Ovary (tissue), 9 donors: Measurements from ENCODE around the gene NES. TPM values are rescaled to one million over a fixed set of nuclear protein-coding genes. Genes with fewer than 3 reads are reported as not detected.

Experiments
- DNase-seq, 5 donors: peaks; one replicate each; pipeline ENCODE4 v3.0.0-alpha.2; 2019 to 2020
- H3K27ac ChIP-seq, 2 donors: fragments of 200-600 bp; one replicate each; pipeline versions ENCODE4 v1.5.1 to v1.8.0; 2019 to 2022
- H3K27me3 ChIP-seq: fragments of 200-600 bp; one replicate; pipeline ENCODE4 v1.8.0; 2022
- H3K36me3 ChIP-seq: fragments of 200-600 bp; sonication (generic); one replicate; pipeline ENCODE4 v1.5.1; 2019
- H3K4me1 ChIP-seq: one replicate; pipeline ENCODE4 v1.8.1; 2013; ENCODE audit warnings: mild to moderate bottlenecking, moderate library complexity; ENCODE audit not compliant: insufficient read depth
- H3K4me3 ChIP-seq: fragments of 200-600 bp; sonication (generic); one replicate; pipeline ENCODE4 v1.5.1; 2017
- H3K9me3 ChIP-seq, 2 donors: fragments of 200-600 bp in 1 of 2; sonication (generic) in 1 of 2; one replicate each; pipeline versions ENCODE4 v1.5.1 to v1.8.1; 2013 to 2019; ENCODE audit warnings: mild to moderate bottlenecking in 1 of 2, moderate library complexity in 1 of 2
- CTCF ChIP-seq, 3 donors: fragments of 450-650 bp in 2 of 3; fragments of 200-600 bp in 1 of 3; IDR thresholded peaks; one replicate each; pipeline versions ENCODE4 v1.5.1 to v1.8.0; 2016 to 2022; ENCODE audit warnings: antibody characterized with exemption in 3 of 3, mild to moderate bottlenecking in 1 of 3
- EP300 ChIP-seq: sonication (generic); formaldehyde crosslinking; IDR thresholded peaks from one replicate; pipeline ENCODE4 v1.6.1; 2017; ENCODE audit warnings: antibody characterized with exemption
- POLR2A ChIP-seq: fragments of 450-650 bp; IDR thresholded peaks from one replicate; pipeline ENCODE4 v1.6.1; 2017; ENCODE audit warnings: antibody characterized with exemption, mild to moderate bottlenecking, moderate library complexity
- WGBS, 3 donors: extraction: QIAGEN DNeasy Blood & Tissue Kit in 1 of 3; methylation state at CpG; one replicate each; pipeline versions ENCODE4 v1.1.5 to v1.1.7; 2013 to 2017; 5-methylcytosine and 5-hydroxymethylcytosine counted together
- intact Hi-C, 4 donors: fragments of 100-400 bp; cut with DNase I; formaldehyde crosslinking; loops; one replicate each; pipeline versions ENCODE4 v1.11.0 to v1.15.1; 2022 to 2023
- polyA plus RNA-seq, 2 donors: library from polyadenylated mRNA; stranded (reverse); fragments of 200-250 nt in 1 of 2; fragments of 350-450 nt in 1 of 2; fragmentation: Illumina TruSeq in 1 of 2; extraction: RNeasy Lipid Tissue Mini Kit (QIAGEN cat#74804) in 1 of 2; gene quantifications; one replicate each; pipeline ENCODE4 v1.2.3, GENCODE V29; 2013 to 2014
- total RNA-seq, 7 donors: library from RNA; depleted of rRNA in 2 of 7; stranded (reverse); fragments of >200 nt in 2 of 7; fragmentation: NEBNext Ultra II Directional in 3 of 7; extraction: Animal tissue kit (Norgen Biotek cat#: 25700) in 3 of 7; gene quantifications; one replicate each; pipeline versions ENCODE4 v1.1.0 to v1.2.4, GENCODE V29; 2016 to 2023
- donor health status: DM: no; HTN: no; CAD: no; lungs with moderate emphysema.
- donor health status: DM: no; HTN: no; CAD: no.
- donor health status: Bipolar disorder and iron deficiency.
- donor health status: DM: yes; HTN: yes; CAD: no.
- donor health status: DM: no; HTN: no; CAD: no.
- donor health status: DM: yes; HTN: yes; CAD: no.

NES gene
- total and polyA plus RNA-seq, 9 donors = 3.5 to 32.9 (median 11.3) TPM

- no peak for TF ChIP-seq POLR2A
- no peak for TF ChIP-seq EP300
- TF ChIP-seq CTCF (IDR thresholded peaks at IDR 0.05) = peak; percentile 91 to 92 (median 92)
- intact Hi-C loops = loop anchor here in 2 of 4 donors (1.0 to 2.0 kb wide), 2 partner anchors 36 kb away; no protein-coding TSS in a partner anchor
- H3K36me3 ChIP-seq = no peaks in the 10 kb centered on the region
- no peaks in the 10 kb centered on the region for H3K9me3 ChIP-seq
- 0 to 1% (median 0%) methylated on average over 23 of the region's 23 CpGs for WGBS, 3 donors
- no peaks in the 10 kb centered on the region for H3K27me3 ChIP-seq
- no peak overlapping the region for H3K27ac ChIP-seq
- peaks cover 2% of the 10 kb centered on the region for H3K4me1 ChIP-seq
- peak; percentile 72 to 84 (median 83) for DNase-seq
- no peak overlapping the region for H3K4me3 ChIP-seq
These were observed 12.1 kb upstream of the NES start for GRCh38 chr1:156689035-156689952.

- TF ChIP-seq POLR2A (no peak), EP300 (no peak), CTCF (IDR thresholded peaks at IDR 0.05) (no peak)
These were observed 7.1 kb upstream of the NES start for GRCh38 chr1:156684227-156684782.

GRCh38 chr1:156682166-156682890 lies 5.1 kb upstream of the NES start:
- H3K27me3 ChIP-seq = no peaks in the 10 kb centered on the region
- TF ChIP-seq POLR2A = no peak
- TF ChIP-seq EP300 = no peak
- TF ChIP-seq CTCF (IDR thresholded peaks at IDR 0.05) = no peak
- no peaks in the 10 kb centered on the region for H3K36me3 ChIP-seq
- intact Hi-C loops = no loop called here
- H3K4me3 ChIP-seq = no peak overlapping the region
- DNase-seq = no peak
- no peaks in the 10 kb centered on the region for H3K4me1 ChIP-seq
- H3K27ac ChIP-seq = no peak overlapping the region
- 66 to 70% (median 69%) methylated on average over 5 of the region's 5 CpGs for WGBS, 3 donors
- H3K9me3 ChIP-seq = no peaks in the 10 kb centered on the region

More at GRCh38 chr1:156684227-156684782, 7.1 kb upstream of the NES start:
- Histone ChIP-seq H3K36me3 (no peaks in the 10 kb centered on the region), H3K27ac (no peak overlapping the region), H3K4me3 (no peak overlapping the region), H3K4me1 (no peaks in the 10 kb centered on the region), H3K9me3 (no peaks in the 10 kb centered on the region), H3K27me3 (no peaks in the 10 kb centered on the region)
- WGBS, 3 donors = 69 to 76% (median 72%) methylated on average over 5 of the region's 5 CpGs
- intact Hi-C loops = no loop called here
- DNase-seq = no peak

- no peaks in the 10 kb centered on the region for H3K36me3 ChIP-seq
- H3K9me3 ChIP-seq = no peaks in the 10 kb centered on the region
- WGBS, 3 donors = 75 to 78% (median 76%) methylated on average over 8 of the region's 8 CpGs
- H3K27me3 ChIP-seq = peaks cover 3% of the 10 kb centered on the region
- H3K27ac ChIP-seq = no peak overlapping the region
- DNase-seq = no peak
- intact Hi-C loops = no loop called here
- no peak for TF ChIP-seq EP300
- TF ChIP-seq CTCF (IDR thresholded peaks at IDR 0.05) = no peak
- TF ChIP-seq POLR2A = no peak
- H3K4me3 ChIP-seq = no peak overlapping the region
- H3K4me1 ChIP-seq = no peaks in the 10 kb centered on the region
These were observed 4.2 kb upstream of the NES start for GRCh38 chr1:156681196-156681960.
